Activated CD8-positive, alpha-beta memory T cell treated with anti-CD3 and anti-CD28 coated beads for 36 hours (primary cell): Measurements from ENCODE around the gene CNTN5. TPM values are rescaled to one million over a fixed set of nuclear protein-coding genes. Genes with fewer than 3 reads are reported as not detected.
"Not testable (repeated sequence)": the region's sequence is repeated elsewhere in the genome, so short reads cannot be mapped to it uniquely, and the experiment has no call there.

Experiments
- CTCF ChIA-PET: fragments of 350-600 bp; sonication (Branson Sonifier 250); formaldehyde crosslinking; loops from one replicate; lab custom pipeline; 2021; ENCODE audit warnings: antibody characterized with exemption; lab: Charles Lee
- POLR2A ChIA-PET: fragments of 350-600 bp; sonication (Branson Sonifier 250); formaldehyde crosslinking; loops from one replicate; lab custom pipeline; 2021; ENCODE audit warnings: antibody characterized with exemption; lab: Charles Lee
- total RNA-seq, 2 experiments: library from RNA; stranded (reverse); gene quantifications; one replicate each; pipeline ENCODE4 v1.2.3, GENCODE V29; 2021

Gene CNTN5
- total RNA-seq, 2 experiments from 2014 or later, result not detected

- CTCF ChIA-PET, result no interaction called here
- POLR2A ChIA-PET, result no interaction called here
Measured at GRCh38 chr11:99257131-99257530, 236.4 kb downstream of the CNTN5 start.

DNA sequence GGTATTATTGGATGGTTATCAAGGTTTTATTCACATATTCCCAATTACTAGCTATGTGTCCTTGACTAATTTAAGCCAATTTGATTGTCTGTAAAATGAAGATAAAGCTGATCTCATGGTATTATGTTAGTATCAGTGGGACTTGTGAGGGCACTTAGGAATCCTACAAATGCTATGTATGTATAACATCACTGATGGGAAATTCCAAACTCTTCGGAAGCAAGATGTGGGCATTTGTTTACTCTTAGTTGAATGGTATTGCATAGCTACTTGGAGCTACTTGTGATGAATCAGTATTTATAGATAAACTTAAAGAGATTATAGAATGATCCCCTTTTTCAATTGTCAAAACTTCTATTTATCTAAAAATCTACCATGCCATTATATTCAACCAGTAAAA, 239.9 kb downstream of the CNTN5 start:
- ChIA-PET POLR2A (no interaction called here), CTCF (interaction anchor here (0.7 kb wide), 1 partner anchor 22 kb away, joined by 3 read pairs; no protein-coding TSS in a partner anchor)

GRCh38 chr11:99268886-99269285, 248.1 kb downstream of the CNTN5 start:
- CTCF ChIA-PET, result no interaction called here
- POLR2A ChIA-PET, result no interaction called here

GRCh38 chr11:99271527-99271926, 250.8 kb downstream of the CNTN5 start:
- ChIA-PET POLR2A (no interaction called here), CTCF (no interaction called here)

GRCh38 chr11:99275521-99275920, 254.8 kb downstream of the CNTN5 start:
- ChIA-PET CTCF (no interaction called here), POLR2A (no interaction called here)

GRCh38 chr11:99277281-99277680, 256.5 kb downstream of the CNTN5 start:
- POLR2A ChIA-PET, result no interaction called here

DNA sequence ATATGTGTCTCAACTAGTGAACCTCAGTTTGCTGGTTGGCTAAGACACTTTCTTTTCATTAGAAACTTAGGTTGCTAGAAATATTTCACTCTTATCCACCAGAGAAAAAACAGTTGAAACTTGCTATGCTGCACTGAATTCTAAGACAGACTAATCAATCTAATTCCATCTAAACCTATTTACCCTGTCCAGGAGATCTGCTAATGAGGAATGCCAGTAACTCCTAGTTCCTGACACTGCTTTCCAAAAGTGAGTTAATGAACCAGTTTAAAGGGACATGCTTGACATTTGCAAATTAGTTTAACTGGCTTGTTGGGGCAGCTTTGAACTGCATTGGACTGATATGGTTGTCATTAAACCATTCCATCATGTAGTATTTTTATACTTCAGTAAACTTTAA, 258.5 kb downstream of the CNTN5 start:
- ChIA-PET POLR2A (no interaction called here), CTCF (no interaction called here)

More at GRCh38 chr11:99277281-99277680, 256.5 kb downstream of the CNTN5 start:
- CTCF ChIA-PET, result no interaction called here

DNA sequence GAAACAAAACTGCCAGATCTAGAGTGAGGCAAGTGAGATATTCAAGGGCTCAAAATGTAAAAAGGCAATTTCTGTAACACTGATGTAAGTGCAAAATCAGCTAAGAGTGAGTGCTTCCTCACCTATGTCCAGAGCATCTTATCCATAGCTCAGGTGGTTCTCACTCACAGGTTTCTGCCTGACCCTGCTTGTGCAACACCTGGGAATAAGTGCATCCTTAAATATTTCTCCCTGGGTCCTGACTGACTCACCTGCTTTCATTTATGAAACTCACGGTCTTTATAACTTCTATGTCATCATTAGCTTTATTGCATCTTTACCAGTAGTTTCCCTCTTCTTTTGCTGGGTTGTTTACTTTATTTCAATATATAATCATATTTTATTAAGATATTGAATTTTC, 260.6 kb downstream of the CNTN5 start:
- ChIA-PET POLR2A (no interaction called here), CTCF (no interaction called here)

DNA sequence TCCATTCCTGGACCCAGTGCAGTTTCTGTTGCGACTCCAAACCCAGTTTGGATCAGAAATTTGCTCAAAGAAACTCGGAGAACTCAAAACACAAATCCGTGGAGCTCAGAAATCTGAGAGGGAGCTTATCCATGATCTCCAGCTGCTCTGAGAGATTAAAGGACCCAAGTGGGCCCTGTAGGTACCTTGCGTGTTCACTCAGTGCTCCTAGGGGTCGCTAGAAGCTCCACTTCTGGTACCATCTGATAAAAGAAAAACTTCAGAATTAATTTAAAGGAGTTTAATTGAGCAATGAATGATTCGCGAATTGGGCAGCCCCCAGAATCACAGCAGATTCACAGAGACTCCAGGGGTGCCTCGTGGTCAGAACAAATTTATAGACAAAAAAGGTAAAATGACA, 277.2 kb downstream of the CNTN5 start:
- POLR2A ChIA-PET, CTCF ChIA-PET: not testable (repeated sequence)

GRCh38 chr11:99307510-99308088, 286.9 kb downstream of the CNTN5 start:
- CTCF ChIA-PET, result no interaction called here
- POLR2A ChIA-PET, result no interaction called here

- ChIA-PET POLR2A (no interaction called here), CTCF (no interaction called here)
Measured at GRCh38 chr11:99311870-99312269, 291.1 kb downstream of the CNTN5 start.

DNA sequence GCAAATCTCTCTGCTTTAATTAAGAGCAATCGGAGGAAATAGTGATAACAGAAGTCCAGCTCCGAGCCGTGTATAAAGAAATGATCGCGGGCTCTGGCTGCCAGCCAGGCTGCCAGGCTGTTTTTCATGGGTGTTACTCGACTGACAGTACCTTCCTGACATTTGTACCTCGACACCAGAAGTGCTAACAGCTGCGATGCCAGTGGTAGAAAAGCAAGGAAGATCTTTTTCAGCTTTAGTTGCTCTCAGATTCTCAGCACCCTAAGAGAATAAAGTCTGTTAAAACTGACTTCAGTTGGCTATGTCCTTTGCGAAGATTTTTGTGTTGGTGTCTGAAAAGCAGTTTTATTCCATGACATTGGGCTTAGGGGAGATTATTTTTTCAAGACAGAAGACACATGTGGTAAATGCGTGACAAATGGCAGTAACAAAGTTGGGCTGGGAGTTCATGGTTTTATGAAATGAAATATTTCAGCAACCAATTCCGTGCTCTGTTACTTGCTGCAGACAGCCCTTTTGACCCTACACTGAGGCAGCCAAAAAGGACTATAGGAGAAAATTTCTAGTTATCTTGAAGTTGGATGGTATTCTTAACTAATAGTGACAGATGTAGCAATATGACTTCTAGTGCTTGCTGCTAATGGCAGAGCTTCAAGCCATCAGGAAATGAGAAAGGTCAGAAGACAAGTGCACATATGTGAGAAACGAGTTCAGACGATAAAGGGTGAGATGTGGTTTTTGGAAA, 296.2 kb downstream of the CNTN5 start:
- POLR2A ChIA-PET, result no interaction called here
- CTCF ChIA-PET, result no interaction called here

- POLR2A ChIA-PET, result no interaction called here
- CTCF ChIA-PET, result no interaction called here
Measured at GRCh38 chr11:99320769-99321290, 300.1 kb downstream of the CNTN5 start.

DNA sequence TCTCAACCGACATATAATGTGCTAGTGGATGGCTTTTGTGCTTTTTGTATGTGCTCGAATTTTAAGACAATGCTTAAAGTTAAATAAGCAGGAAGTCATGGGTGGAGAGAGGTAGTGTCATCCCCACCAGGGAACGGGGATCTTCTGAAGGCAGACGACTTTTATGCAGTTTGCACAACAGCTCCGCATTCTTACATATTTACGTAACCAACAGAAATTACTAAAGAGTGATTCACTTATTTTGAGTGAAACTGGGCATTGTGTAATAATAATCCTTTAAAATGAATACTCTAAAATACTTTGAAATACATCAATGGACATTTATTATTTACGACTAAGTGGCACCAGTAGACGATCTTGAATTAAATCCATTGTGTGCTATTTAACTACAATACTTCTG, 305.1 kb downstream of the CNTN5 start:
- ChIA-PET CTCF (no interaction called here), POLR2A (no interaction called here)

- ChIA-PET CTCF (no interaction called here), POLR2A (no interaction called here)
Measured at GRCh38 chr11:99327066-99327465, 306.3 kb downstream of the CNTN5 start.

GRCh38 chr11:99327527-99327926, 306.8 kb downstream of the CNTN5 start:
- ChIA-PET POLR2A (no interaction called here), CTCF (no interaction called here)

- POLR2A ChIA-PET, result no interaction called here
- CTCF ChIA-PET, result no interaction called here
Measured at GRCh38 chr11:99333621-99334020, 312.9 kb downstream of the CNTN5 start.

DNA sequence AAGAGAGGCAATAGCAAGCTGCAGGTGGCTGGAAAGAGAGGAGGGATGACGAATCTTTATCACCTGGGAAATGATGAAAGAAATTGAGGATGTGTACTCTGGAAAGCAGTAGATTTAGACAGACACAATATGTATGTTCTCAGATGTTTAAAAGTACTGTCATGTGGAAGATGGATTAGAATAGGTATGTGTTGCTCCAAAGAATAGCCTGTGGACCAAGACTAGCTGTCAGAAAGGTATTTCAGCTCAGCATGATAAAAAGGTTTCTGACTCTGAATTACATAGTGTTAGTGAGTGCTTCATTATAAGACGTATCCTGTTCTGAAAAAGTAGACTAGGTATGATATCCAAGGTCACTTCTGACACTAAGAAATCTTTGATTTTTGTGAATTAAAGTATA, 322.4 kb downstream of the CNTN5 start:
- ChIA-PET CTCF (no interaction called here), POLR2A (no interaction called here)

GRCh38 chr11:99349151-99349673, 328.5 kb downstream of the CNTN5 start:
- POLR2A ChIA-PET, result no interaction called here
- CTCF ChIA-PET, result no interaction called here

GRCh38 chr11:99351624-99352023, 330.9 kb downstream of the CNTN5 start:
- POLR2A ChIA-PET, result no interaction called here
- CTCF ChIA-PET, result no interaction called here

- CTCF ChIA-PET, result no interaction called here
- POLR2A ChIA-PET, result no interaction called here
Measured at GRCh38 chr11:99352642-99353041, 331.9 kb downstream of the CNTN5 start.
